Hepatocyte (in vitro differentiated cells): ENCODE measurements around the gene TEAD1.

Experiments used
- EZH2 ChIP-seq: fragments of 200-600 bp; sonication (generic); IDR thresholded peaks from 2 replicates; pipeline ENCODE4 v1.6.1; 2016; ENCODE audit warnings: antibody characterized with exemption, mild to moderate bottlenecking, borderline replicate concordance
- TF ChIP-seq, protein P1 (sequence below): fragments of 200-600 bp; sonication (generic); IDR thresholded peaks from 2 replicates; pipeline ENCODE4 v1.5.1; 2016; ENCODE audit warnings: antibody characterized with exemption, mild to moderate bottlenecking; ENCODE audit not compliant: poor library complexity

DNA sequence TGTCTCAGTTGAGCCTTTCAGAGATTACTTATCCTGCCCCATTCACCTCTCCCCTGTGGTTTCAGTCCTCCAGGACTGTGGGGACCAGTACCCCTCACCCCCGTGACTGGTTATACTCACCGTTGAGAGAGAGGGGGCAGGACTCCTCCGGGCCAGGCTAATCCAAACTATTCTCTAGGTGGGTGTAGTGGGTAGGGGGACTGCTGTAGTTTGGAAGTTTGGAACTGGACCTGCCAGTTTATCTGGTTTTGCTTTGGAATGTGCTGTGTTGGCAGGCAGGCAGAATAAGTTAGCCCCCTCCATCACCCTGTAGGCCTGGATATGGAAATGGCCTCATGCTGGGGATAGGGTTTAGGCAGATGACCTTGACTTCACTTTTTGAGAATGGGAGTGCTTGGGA, 13.5 kb downstream of the TEAD1 start:
- TF ChIP-seq, protein P1, sequence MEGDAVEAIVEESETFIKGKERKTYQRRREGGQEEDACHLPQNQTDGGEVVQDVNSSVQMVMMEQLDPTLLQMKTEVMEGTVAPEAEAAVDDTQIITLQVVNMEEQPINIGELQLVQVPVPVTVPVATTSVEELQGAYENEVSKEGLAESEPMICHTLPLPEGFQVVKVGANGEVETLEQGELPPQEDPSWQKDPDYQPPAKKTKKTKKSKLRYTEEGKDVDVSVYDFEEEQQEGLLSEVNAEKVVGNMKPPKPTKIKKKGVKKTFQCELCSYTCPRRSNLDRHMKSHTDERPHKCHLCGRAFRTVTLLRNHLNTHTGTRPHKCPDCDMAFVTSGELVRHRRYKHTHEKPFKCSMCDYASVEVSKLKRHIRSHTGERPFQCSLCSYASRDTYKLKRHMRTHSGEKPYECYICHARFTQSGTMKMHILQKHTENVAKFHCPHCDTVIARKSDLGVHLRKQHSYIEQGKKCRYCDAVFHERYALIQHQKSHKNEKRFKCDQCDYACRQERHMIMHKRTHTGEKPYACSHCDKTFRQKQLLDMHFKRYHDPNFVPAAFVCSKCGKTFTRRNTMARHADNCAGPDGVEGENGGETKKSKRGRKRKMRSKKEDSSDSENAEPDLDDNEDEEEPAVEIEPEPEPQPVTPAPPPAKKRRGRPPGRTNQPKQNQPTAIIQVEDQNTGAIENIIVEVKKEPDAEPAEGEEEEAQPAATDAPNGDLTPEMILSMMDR: no peak
- TF ChIP-seq EZH2: no peak
